MM.1S (cell line): ENCODE data around the gene NOL4L.

ENCODE experiments used
- DNase-seq: peaks from one replicate; pipeline ENCODE4 v3.0.0-alpha.2; 2015
- H2AFZ ChIP-seq: fragments of 300-600 bp; sonication (generic); 2 replicates; pipeline ENCODE4 v1.6.0; 2016; ENCODE audit warnings: antibody characterized with exemption, low read length
- H3F3A ChIP-seq: fragments of 300-600 bp; sonication (generic); 2 replicates; pipeline ENCODE4 v1.6.1; 2016; ENCODE audit warnings: mild to moderate bottlenecking, antibody characterized with exemption, low read length, moderate library complexity, mixed read lengths; ENCODE audit not compliant: insufficient read depth
- H3K27ac ChIP-seq: fragments of 300-600 bp; sonication (generic); 2 replicates; pipeline ENCODE4 v1.5.1; 2016; ENCODE audit warnings: mild to moderate bottlenecking, low read length
- H3K27me3 ChIP-seq: fragments of 300-600 bp; sonication (generic); replicated peaks from 2 replicates; pipeline ENCODE4 v1.6.0; 2016; ENCODE audit warnings: low read length; ENCODE audit not compliant: insufficient read depth
- H3K36me3 ChIP-seq: fragments of 300-600 bp; sonication (generic); replicated peaks from 2 replicates; pipeline ENCODE4 v1.6.1; 2016; ENCODE audit warnings: mild to moderate bottlenecking, low read length, mixed read lengths; ENCODE audit not compliant: insufficient read depth
- H3K4me1 ChIP-seq: fragments of 300-600 bp; sonication (generic); 2 replicates; pipeline ENCODE4 v1.6.1; 2016; ENCODE audit warnings: low read length, mixed read lengths
- H3K4me2 ChIP-seq: fragments of 300-600 bp; sonication (generic); 2 replicates; pipeline ENCODE4 v1.6.0; 2016; ENCODE audit warnings: low read depth, low read length
- H3K4me3 ChIP-seq: fragments of 300-600 bp; sonication (generic); 2 replicates; pipeline ENCODE4 v1.5.1; 2016; ENCODE audit warnings: low read length, mixed read lengths
- H3K79me2 ChIP-seq: fragments of 300-600 bp; sonication (generic); 2 replicates; pipeline ENCODE4 v1.6.1; 2016; ENCODE audit warnings: mixed run types, low read length, mixed read lengths
- H3K9ac ChIP-seq: fragments of 300-600 bp; sonication (generic); 2 replicates; pipeline ENCODE4 v1.6.1; 2016; ENCODE audit warnings: low read length, mixed read lengths
- H3K9me2 ChIP-seq: fragments of 300-600 bp; sonication (generic); replicated peaks from 2 replicates; pipeline ENCODE4 v1.6.1; 2016; ENCODE audit warnings: mild to moderate bottlenecking, low read length, mixed read lengths; ENCODE audit not compliant: insufficient read depth
- H3K9me3 ChIP-seq: fragments of 300-600 bp; sonication (generic); replicated peaks from 2 replicates; pipeline ENCODE4 v1.6.1; 2016; ENCODE audit warnings: mild to moderate bottlenecking, low read length, mixed read lengths; ENCODE audit not compliant: insufficient read depth
- H4K20me1 ChIP-seq: fragments of 300-600 bp; sonication (generic); 2 replicates; pipeline ENCODE4 v1.6.1; 2016; ENCODE audit warnings: mild to moderate bottlenecking, low read length, moderate library complexity, mixed read lengths; ENCODE audit not compliant: insufficient read depth
- CTCF ChIP-seq: fragments of 300-600 bp; sonication (generic); IDR thresholded peaks from 2 replicates; pipeline ENCODE4 v1.5.1; 2016; ENCODE audit warnings: antibody characterized with exemption, low read length, mixed read lengths
- EZH2 ChIP-seq: fragments of 300-600 bp; sonication (generic); optimal IDR thresholded peaks from 2 replicates; pipeline ENCODE3; 2017; ENCODE audit warnings: low read depth, mild to moderate bottlenecking, antibody characterized with exemption, low read length, mixed read lengths
- EZH2phosphoT487 ChIP-seq: fragments of 300-600 bp; sonication (generic); IDR thresholded peaks from 2 replicates; pipeline ENCODE4 v1.6.1; 2018; ENCODE audit warnings: antibody characterized with exemption, low read length

NOL4L gene

DNA sequence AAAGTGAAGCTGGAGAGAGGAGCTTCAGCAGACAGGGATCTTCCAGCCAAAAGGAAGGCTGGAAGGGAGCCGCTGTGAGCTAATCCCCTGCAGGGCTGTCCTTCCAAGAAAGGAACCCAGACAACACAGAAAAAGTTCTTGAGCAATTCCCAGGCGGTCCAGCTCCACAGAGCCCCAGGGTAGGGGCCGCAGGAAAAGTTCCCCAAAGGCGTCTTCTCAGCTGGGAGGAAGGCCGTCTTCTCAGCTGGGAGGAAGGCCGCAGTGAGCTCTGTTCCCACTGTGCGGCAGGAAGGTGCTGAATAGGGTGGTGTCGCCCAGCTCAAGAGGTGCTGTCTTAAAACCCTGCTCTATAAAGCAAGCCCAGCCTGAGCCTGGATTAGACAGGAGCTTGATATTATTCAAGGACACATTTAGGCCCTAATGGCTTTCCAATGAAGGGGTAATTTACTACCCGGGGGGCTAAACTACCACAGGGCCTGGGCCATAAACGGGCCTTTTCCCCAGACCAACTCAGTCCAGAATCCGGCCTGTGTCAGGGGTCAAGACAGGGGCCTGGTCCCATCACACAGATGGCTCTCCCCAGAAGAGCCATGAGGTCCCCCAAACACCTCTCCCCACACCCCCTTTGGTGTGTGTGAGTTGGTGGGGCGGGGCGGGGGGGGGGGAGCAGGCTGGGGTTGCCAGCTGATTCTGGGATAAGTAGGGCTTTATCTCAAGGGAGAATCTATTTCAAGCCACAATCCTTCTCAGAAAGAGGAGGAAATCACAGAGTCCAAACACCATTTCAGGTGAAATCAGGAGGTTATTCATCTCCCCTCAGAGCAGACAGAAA lies 103.6 kb downstream of the NOL4L start:
- no peak overlapping the region for H3K4me3 ChIP-seq

GRCh38 chr20:32480371-32481241 lies 104.5 kb downstream of the NOL4L start:
- Histone ChIP-seq H3K4me1 (peaks cover 3% of the 10 kb centered on the region; the same call in 1 of the 2 replicates), H3F3A (peaks cover 12% of the 10 kb centered on the region), H3K9ac (no peak overlapping the region), H3K4me2 (no peak overlapping the region), H3K27ac (no peak overlapping the region), H3K27me3 (no peaks in the 10 kb centered on the region), H2AFZ (no peak overlapping the region), H3K9me2 (no peaks in the 10 kb centered on the region), H3K36me3 (no peaks in the 10 kb centered on the region), H3K4me3 (no peak overlapping the region), H3K79me2 (no peaks in the 10 kb centered on the region), H4K20me1 (no peaks in the 10 kb centered on the region), H3K9me3 (no peaks in the 10 kb centered on the region)
- no peak for DNase-seq
- no peak for TF ChIP-seq EZH2
- TF ChIP-seq EZH2phosphoT487 = no peak
- no peak for TF ChIP-seq CTCF

More for the DNA sequence above, 103.6 kb downstream of the NOL4L start:
- no peaks in the 10 kb centered on the region for H3K79me2 ChIP-seq
- no peak overlapping the region for H3K27ac ChIP-seq
- H3K9me2 ChIP-seq = no peaks in the 10 kb centered on the region
- no peak overlapping the region for H3K4me2 ChIP-seq
- TF ChIP-seq EZH2 (no peak), CTCF (no peak), EZH2phosphoT487 (no peak)
- no peaks in the 10 kb centered on the region for H3K27me3 ChIP-seq
- no peak overlapping the region for H3K9ac ChIP-seq
- no peaks in the 10 kb centered on the region for H4K20me1 ChIP-seq
- H3K9me3 ChIP-seq = no peaks in the 10 kb centered on the region
- H3K4me1 ChIP-seq = peaks cover 6% of the 10 kb centered on the region; the same call in 1 of the 2 replicates
- no peaks in the 10 kb centered on the region for H3K36me3 ChIP-seq
- no peak for DNase-seq
- no peak overlapping the region for H2AFZ ChIP-seq
- H3F3A ChIP-seq = peaks cover 12% of the 10 kb centered on the region

DNA sequence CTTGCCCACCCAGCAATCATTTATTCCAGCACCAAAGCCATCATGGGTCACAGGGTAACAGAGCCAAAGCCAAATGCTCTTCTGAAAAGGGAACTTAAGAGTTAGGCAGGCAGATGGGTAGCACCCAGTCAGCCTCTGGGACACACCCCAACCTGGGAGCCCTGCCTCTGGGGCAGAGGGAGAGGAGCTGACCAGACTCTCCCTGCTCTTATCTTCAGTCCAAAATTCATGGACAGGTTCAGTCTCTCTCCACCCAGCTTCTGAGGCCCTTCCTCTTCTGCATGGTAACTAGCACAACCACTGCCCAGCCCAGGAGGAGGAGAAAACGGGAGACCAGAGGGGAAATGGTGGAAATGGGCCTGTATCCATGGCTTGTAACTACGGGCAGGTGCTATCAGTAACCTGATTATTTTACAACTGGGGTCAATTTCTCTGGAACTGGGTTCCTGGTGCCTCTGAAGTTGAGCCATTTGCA lies 105.4 kb downstream of the NOL4L start:
- no peak overlapping the region for H3K4me2 ChIP-seq
- no peaks in the 10 kb centered on the region for H3K79me2 ChIP-seq
- no peaks in the 10 kb centered on the region for H3K27me3 ChIP-seq
- no peak for TF ChIP-seq EZH2phosphoT487
- H3K9ac ChIP-seq = no peak overlapping the region
- no peak overlapping the region for H2AFZ ChIP-seq
- no peaks in the 10 kb centered on the region for H3K36me3 ChIP-seq
- H3K4me1 ChIP-seq = no peaks in the 10 kb centered on the region
- no peak overlapping the region for H3K27ac ChIP-seq
- H3K9me2 ChIP-seq = no peaks in the 10 kb centered on the region
- no peaks in the 10 kb centered on the region for H4K20me1 ChIP-seq
- DNase-seq = no peak
- H3K4me3 ChIP-seq = no peak overlapping the region
- H3F3A ChIP-seq = peaks cover 6% of the 10 kb centered on the region
- no peaks in the 10 kb centered on the region for H3K9me3 ChIP-seq
